HTERT RPE-1 (cell line): ENCODE measurements around the gene UBE2J1.
"Not testable (repeated sequence)": the region's sequence is repeated elsewhere in the genome, so short reads cannot be mapped to it uniquely, and the experiment has no call there.

Experiments used
- in situ Hi-C: fragments of 300-500 bp; cut with MboI; formaldehyde crosslinking; loops from 4 replicates; pipeline ENCODE4 v1.14.3; 2020; ENCODE audit warnings: low sequenced_read_pairs

Gene UBE2J1, protein sequence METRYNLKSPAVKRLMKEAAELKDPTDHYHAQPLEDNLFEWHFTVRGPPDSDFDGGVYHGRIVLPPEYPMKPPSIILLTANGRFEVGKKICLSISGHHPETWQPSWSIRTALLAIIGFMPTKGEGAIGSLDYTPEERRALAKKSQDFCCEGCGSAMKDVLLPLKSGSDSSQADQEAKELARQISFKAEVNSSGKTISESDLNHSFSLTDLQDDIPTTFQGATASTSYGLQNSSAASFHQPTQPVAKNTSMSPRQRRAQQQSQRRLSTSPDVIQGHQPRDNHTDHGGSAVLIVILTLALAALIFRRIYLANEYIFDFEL

GRCh38 chr6:89352278-89353117 lies at the start of gene UBE2J1:
Gene UBE2J1 (minus strand): TSS chr6:89352722. CDS start chr6:89352569, 153 bp downstream.
- in situ Hi-C loops = no loop called here

GRCh38 chr6:89400912-89401399 lies 48.4 kb upstream of the UBE2J1 start:
- in situ Hi-C loops = no loop called here

- in situ Hi-C loops = no loop called here
Measured at GRCh38 chr6:89400050-89400449, 47.5 kb upstream of the UBE2J1 start.

- in situ Hi-C loops = no loop called here
Measured at GRCh38 chr6:89398762-89399525, 46.4 kb upstream of the UBE2J1 start.

GRCh38 chr6:89397884-89398283 lies 45.4 kb upstream of the UBE2J1 start:
- in situ Hi-C loops = not testable (repeated sequence)

DNA sequence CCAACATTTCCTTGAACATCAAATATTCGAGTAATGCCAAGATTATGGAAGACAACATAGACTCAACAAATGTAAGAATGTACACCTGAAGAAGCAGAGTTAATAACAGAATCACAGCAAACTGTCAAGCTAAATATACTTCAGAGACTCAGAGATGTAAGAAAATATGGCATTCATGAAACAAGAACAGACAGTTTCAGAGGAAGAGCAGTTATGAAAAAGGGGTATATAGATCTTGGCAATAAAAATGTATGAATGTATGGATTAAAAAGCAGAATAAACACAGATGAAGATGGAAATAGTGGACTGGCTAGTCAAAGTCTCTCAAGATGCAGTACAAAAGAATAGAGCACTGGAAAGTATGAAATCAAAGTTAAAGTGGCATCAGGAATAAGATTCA lies 41.1 kb upstream of the UBE2J1 start:
- in situ Hi-C loops = no loop called here

DNA sequence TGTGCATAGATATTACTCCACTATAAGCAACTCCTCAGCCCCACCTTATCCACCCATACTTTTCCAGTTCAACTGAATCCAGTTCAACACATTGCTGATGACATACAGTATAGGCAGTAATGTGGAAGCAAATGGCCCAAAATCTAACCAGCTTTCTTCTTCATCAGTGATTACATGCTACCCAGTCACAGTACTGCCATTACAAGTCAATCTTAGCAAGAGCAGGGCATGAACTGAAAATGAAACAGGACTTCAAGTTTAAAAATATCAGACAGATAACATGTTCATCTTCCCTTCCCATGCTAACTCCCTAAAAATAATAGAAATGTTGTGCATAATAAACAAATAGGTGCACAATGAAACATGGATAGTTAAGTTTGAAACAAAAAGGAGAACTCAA lies 40.3 kb upstream of the UBE2J1 start:
- in situ Hi-C loops = no loop called here

DNA sequence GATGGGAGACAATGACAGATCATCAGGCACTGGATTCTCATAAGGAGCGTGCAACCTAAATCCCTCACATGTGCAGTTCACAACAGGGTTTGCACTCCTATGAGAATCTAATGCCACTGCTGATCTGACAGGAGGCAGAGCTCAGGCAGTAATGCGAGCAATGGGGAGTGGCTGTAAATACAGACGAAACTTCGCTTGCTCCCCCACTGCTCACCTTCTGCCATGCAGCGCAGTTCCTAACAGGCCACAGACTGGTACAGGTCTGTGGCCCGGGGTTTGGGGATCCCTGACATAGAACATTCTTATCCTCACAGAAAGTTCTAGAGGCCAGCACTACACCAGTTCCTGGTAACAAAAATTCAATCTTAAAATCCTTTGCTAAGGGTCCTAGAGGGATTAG lies 36.3 kb upstream of the UBE2J1 start:
- in situ Hi-C loops = no loop called here

DNA sequence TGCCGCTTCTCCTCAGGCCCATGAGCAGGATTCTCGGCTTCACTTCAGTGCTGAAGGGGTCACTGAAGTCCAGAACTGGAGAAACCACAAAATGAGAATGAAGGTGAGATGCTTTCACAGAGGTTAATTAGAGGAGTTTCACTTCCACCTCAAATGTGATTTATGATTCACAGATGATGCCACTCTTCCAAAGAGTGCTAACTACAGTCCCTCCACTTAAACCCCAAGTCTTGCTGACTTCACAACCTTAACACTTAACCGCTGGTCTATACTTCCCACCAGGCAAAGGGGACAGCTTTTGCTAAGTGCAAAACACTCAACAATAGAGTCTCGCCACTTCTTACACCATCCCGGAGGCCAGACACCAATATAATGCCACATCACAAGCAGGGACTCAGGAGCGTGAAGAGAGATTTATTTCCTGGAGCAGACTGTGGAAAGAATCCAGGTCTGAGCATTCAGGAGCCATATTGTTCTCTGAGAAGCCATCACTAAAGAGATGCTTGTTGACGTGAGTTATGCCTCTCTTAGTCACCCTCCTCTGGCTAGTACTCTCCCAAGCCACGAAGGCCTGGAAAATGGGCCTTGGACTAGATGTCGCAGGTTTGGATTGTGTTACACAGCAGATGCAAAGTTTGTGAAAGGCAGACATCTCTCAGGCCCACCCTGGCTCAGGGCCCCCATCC lies 35.1 kb upstream of the UBE2J1 start:
- in situ Hi-C loops = no loop called here

DNA sequence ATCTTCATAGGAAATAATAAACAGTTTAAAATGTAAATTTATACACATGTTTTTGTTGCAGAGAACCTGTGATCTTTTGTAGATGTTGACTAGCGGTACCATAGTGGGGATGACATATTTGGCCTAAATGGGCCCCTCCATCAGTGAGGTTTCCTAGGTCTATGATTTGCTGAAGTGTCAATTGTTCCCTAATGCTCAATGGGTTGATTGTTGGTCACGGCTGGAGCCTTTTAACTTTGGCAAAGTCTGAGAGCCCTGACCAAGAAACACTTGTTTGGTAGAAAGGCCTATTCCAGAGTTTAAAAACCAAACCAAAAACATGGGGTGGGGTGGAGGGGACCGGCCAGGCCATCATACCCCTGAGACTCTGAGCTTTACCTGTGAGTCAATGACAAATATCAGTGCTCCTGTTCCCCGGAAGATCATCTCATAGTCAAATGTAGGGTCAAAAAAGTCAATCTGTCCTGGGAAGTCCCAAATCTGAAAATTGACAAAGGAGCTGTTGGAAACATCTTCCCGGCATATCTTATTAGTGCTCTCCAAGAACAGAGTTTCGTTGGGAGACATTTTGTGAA lies 34.5 kb upstream of the UBE2J1 start:
- in situ Hi-C loops = no loop called here

DNA sequence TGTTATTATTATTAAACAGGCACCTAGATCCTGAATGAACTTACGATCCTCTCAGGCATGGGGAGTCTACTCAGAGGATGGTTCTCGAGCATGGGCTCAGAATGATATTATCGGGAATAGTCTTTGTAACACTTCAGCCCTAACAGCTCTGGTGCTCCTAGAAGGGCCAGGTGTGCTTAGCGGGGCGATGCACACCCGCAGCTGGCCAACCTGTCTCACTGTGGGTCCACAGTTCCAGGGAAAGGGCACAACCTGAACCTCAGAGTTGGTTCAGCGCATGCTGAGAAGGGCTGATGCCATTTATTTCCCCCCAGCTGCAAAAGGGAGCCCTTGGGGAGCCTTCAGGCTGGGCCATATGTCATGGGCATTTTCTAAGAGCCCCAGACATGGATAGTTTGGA lies 33.3 kb upstream of the UBE2J1 start:
- in situ Hi-C loops = no loop called here

GRCh38 chr6:89385156-89385667 lies 32.7 kb upstream of the UBE2J1 start:
- in situ Hi-C loops = no loop called here

- in situ Hi-C loops = no loop called here
Measured at GRCh38 chr6:89381031-89381430, 28.5 kb upstream of the UBE2J1 start.

DNA sequence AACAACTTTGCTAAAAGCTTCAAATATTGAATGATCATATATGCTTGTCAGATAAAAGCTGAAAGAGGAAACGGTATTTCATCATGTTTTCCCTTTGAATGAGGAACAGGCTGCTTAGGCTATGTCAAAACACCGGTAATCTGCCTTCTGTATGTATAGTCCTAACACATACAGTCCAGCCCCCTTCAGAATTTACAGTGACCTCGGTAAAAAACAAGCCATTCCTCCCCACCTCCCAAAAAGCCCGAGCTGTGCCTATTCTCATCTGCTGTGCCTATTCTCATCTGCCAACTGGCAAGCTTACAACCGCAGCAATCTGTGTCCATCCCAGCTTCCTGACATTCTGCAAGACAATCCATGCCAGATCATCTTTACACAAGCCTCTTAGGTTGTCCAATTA lies 26.8 kb upstream of the UBE2J1 start:
- in situ Hi-C loops = no loop called here

DNA sequence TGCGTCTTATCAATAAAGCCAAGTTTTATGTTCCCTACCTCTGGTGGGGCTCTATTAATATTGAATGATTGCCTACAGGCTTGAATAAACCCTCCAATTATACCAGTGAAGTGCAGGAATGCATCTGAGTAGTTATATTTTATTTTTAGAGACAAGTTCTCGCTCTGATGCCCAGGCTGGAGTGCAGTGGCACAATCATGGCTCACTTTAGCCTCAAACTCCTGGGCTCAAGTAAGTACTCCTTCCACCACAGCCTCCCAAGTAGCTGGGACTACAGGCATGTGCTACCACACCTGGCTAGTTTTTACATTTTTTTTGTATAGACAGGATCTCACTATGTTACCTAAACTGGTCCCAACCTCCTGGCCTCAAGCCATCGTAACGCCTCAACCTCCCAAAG lies 26.1 kb upstream of the UBE2J1 start:
- in situ Hi-C loops = no loop called here

GRCh38 chr6:89375427-89376267 lies 23.1 kb upstream of the UBE2J1 start:
- in situ Hi-C loops = no loop called here

DNA sequence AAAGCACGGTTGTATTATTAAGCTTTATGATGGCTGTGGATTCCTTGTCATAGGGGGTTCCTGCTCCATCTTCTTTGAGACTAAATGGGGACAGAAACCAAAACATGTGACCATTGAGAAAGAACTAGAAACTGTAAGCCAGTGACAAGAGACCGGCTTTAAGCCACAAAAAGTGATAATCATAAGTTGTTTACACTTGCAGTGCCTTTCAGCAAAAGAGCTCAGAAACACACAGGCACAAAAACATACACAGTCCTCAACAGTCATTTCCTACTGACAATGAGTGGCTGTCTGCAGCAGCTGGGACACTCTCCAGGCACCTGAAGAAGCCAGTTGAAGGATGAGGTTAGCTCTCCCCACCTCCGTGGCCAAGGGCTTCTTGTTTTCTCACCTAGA lies 20.0 kb upstream of the UBE2J1 start:
- in situ Hi-C loops = no loop called here

- in situ Hi-C loops = no loop called here
Measured at GRCh38 chr6:89371849-89372505, 19.5 kb upstream of the UBE2J1 start.

DNA sequence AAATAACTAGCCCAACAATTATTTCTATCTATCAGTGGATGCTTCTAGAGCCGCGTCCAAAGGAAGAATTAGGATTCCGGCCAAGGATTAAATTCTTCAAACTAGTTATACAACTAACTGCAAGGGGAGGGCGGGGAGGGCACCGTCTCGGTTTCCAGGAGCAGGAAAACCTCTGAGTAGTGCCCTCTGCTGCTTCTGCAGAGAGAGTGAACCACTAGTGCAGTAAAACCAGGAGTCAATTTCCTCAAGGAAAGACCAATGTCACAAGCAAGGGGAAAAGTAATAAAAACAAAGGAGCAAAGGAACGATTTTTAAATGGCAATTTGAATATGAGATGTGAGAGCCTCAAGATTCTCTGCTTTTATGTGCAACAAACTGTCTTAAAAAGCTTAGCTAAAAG lies 16.5 kb upstream of the UBE2J1 start:
- in situ Hi-C loops = no loop called here
